ENCODE results near the gene CIRBP.

DNA sequence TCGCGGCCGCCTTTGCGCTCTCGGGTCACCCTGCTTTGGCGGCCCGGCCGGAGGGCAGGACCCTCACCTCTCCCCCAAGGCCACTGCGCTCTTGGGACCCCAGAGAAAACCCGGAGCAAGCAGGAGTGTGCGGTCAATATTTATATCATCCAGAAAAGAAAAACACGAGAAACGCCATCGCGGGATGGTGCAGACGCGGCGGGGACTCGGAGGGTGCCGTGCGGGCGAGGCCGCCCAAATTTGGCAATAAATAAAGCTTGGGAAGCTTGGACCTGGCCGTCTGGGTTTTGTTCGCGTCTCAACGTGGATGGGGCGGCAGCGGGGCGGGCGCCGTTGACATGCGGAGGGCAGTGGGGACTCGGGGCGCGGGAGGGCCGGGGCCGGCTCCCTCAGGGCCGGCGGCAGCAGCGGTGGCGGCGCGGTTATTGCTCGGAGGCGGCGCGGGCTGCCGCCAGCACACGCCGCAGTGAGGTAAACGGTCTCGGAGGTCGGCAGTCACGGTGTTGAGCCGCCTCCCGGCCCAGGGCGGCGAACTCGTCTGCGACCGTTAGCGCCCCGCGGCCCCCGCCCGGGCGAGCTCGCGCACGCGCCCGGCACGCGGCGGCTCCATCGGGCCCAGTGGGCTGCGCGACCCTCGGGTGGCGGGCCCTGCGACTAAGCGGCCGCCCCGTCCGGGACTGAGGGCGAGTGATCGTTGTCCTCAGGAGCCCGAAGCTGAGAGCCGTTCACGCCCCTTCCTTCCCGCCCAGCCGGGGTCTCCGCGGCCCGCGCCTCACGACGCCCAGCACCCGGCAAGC is 40.8 kb upstream of the CIRBP start:
- TF ChIP-seq MEF2A (IDR thresholded peaks at IDR 0.05; ENCODE audit: control insufficient read depth, low read depth, low read length) (no peak), POLR2AphosphoS5 (IDR thresholded peaks at IDR 0.05; ENCODE audit: control insufficient read depth, insufficient read depth, low read depth, low read length) (no peak), RBM17 (IDR thresholded peaks at IDR 0.05; ENCODE audit: borderline replicate concordance, low read depth, low read length) (no peak), ZKSCAN8 (CRISPR knock-in tag; IDR thresholded peaks at IDR 0.05) (no peak), CTCF (IDR thresholded peaks at IDR 0.05 in 2 of 3, conservative IDR thresholded peaks at IDR 0.05 in 1 of 3; ENCODE audit: insufficient read depth in 2 of 3, low read depth in 1 of 3, low read length in 3 of 3) (no peak), FOXA3 (CRISPR knock-in tag; conservative IDR thresholded peaks at IDR 0.05 in 1 of 2, IDR thresholded peaks at IDR 0.05 in 1 of 2) (no peak)

Measured in K562 (cell line).